Epithelial cell of esophagus (primary cell): ENCODE results near the gene CFAP299.

Experiments
- DNase-seq: peaks from one replicate; pipeline ENCODE4 v3.0.0; 2010; ENCODE audit warnings: low read depth
- H3K4me3 ChIP-seq: 2 replicates; pipeline ENCODE4 v1.5.1; 2011; ENCODE audit warnings: mild to moderate bottlenecking, low read length, control low read depth
- TF ChIP-seq, protein P1 (sequence below): IDR thresholded peaks from 2 replicates; pipeline ENCODE4 v1.5.1; 2011; ENCODE audit warnings: low read depth, mild to moderate bottlenecking, low read length, control low read depth, inconsistent platforms; ENCODE audit not compliant: insufficient read depth; ENCODE audit errors: missing control alignments

The CFAP299 gene

DNA sequence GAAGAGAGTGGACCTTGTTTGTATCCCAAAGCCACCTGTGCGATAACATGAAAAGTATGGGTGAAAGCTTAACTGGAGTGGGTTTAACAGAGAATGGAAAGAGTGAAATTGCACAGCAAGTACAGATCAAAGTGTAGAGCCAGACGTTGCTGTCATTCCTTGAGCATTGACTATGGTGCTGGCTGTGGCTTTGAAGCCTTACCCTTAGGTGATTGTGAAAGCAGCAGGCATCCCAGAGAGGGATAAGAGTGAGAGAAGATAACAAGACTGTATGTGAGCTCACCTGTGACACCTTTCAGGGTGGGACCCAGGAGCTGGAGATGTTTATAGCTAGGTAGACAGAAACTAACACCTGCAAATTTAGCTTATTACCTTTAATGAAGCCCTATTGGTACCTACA lies 77.6 kb downstream of the CFAP299 start:
- DNase-seq, result no peak
- TF ChIP-seq, protein P1, sequence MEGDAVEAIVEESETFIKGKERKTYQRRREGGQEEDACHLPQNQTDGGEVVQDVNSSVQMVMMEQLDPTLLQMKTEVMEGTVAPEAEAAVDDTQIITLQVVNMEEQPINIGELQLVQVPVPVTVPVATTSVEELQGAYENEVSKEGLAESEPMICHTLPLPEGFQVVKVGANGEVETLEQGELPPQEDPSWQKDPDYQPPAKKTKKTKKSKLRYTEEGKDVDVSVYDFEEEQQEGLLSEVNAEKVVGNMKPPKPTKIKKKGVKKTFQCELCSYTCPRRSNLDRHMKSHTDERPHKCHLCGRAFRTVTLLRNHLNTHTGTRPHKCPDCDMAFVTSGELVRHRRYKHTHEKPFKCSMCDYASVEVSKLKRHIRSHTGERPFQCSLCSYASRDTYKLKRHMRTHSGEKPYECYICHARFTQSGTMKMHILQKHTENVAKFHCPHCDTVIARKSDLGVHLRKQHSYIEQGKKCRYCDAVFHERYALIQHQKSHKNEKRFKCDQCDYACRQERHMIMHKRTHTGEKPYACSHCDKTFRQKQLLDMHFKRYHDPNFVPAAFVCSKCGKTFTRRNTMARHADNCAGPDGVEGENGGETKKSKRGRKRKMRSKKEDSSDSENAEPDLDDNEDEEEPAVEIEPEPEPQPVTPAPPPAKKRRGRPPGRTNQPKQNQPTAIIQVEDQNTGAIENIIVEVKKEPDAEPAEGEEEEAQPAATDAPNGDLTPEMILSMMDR, result no peak
- H3K4me3 ChIP-seq, result no peak overlapping the region

DNA sequence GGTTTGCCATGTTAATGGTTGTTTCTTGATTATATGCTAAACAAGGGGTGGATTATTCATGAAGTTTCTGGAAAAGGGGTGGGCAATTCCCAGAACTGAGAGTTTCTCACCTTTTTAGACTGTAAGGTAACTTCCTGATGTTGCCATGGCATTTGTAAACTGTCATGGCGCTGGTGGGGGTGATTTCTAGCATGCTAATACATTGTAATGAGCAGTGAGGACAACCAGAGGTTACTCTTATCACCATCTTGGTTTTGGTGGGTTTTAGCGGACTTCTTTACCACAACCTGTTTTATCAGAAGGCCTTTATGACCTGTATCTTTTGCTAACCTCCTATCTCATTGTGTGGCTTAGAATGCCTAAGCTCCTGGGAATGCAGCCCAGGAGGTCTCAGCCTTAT lies 81.5 kb downstream of the CFAP299 start:
- no peak overlapping the region for H3K4me3 ChIP-seq
- no peak for DNase-seq
- TF ChIP-seq, protein P1, result no peak

DNA sequence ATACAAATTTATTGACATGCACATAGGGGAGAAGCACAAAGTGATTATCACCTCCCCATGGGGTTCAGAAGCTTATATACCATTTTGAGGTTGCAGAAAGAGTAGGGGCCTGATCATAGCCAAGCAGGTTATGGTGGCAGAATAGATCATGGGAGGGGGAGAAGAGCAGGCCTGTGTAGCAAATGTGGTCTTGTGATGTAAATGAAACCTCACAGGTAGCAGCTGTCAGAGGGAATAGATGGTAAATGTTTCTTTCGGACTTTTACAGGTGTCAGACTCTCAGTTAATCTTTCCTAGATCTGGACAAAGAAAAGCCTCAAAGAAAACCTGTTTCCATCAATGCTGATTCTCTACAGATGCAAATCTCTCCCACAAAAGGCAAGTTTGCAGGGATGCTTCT lies 84.4 kb downstream of the CFAP299 start:
- no peak for DNase-seq
- TF ChIP-seq, protein P1, result no peak

DNA sequence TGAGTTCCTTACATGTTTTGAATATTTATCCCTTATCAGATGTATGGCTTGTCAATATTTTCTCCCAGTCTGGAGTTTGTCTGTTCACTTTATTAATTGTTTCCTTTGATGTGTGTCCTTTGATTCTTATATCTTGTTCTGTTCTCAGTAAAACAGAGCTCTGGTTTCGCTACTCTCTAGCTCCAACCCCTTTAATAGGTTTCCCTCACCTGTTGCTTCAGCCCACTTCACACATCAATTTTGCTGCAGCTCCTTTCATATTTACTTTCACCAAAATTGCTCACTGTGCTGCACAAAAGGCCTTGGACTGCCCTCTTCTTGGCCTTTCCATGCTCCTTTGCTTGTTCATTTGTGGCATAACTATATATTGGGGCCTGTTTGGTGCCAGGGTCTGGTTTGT lies 85.1 kb downstream of the CFAP299 start:
- H3K4me3 ChIP-seq, result no peak overlapping the region
- DNase-seq, result no peak
- TF ChIP-seq, protein P1, result no peak

More for the DNA sequence above, 84.4 kb downstream of the CFAP299 start:
- H3K4me3 ChIP-seq, result no peak overlapping the region

DNA sequence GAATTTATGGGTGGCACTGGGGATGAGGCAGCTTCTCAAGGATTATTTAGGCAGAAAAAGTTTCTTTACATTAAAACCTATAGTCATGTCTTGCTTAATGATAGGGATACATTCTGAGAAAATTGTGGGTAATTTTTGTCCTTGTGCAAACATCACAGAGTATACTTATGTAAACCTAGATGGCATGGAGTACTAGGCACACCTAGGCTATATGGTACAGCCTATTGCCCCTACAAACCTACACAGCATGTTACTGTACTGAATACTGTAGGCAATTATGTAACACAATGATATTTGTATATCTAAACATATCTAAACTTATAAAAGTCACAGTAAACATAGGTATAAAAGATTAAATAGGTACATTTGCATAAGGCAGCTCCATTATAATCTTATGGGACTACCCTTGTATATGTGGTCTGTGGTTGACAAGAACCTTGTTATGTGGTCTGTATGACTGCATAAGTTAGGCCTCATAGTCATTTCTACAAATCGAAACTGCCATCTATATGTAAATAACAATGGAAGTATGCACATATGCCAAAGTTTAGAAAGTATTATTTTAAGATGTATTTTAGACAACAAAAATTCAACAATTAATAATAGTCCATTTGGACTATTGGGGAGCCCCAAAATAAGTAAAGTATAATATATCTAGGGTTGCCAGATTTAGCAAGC lies 87.3 kb downstream of the CFAP299 start:
- TF ChIP-seq, protein P1, result no peak
- no peak overlapping the region for H3K4me3 ChIP-seq
- no peak for DNase-seq

DNA sequence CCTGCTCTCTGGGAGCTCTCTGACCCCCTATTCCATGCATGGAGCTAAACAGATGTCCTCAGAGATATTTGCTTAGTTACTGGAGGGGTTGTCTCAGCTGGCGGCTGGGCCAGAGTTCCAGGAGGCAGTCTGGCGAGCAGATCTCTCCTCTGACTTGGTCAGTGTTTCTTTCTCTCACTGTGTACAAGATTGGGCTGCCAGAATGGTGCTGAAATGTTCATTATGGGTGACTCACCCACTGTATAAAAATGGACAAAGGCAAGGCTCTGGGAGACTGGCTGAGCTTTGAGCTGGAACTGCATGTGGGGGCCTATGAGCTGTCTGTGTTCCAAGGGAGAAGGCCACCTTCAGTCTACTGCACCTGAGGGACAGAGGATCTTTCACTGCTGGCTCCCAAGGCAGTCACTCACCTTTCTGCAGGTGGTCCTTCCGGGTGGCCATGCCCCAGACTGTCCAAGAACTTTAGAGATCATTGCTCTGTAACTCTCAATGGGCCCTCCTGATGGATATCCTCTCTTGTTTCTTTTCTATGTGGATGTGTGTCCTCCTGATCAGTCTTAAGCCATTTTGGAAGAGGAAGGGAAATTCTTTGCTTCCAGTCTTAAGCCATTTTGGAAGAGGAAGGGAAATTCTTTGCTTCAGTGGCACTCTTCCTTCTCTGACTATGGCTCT lies 88.2 kb downstream of the CFAP299 start:
- H3K4me3 ChIP-seq, result no peak overlapping the region
- TF ChIP-seq, protein P1, result no peak
- no peak for DNase-seq

DNA sequence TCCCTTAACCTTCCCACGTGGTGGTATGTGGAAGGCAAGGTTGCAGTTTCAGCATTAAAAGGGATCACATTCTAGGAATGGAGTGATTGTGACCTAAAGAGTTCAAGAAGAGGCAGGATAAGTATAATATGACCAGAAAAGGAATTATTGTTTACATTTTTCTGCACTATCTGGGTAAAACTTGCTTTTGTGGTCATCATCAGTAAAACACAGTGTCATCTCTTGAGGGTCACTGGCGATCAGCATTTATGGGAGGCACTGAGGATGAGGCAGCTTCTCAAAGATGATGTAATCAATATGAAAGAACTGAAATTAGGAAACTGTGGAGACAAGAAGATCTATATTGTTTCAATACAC lies 88.7 kb downstream of the CFAP299 start:
- no peak for DNase-seq
- TF ChIP-seq, protein P1, result no peak
- H3K4me3 ChIP-seq, result no peak overlapping the region
